GM13976 (cell line): ENCODE results near the gene ZNF750.

Source experiments
- DNase-seq: peaks from one replicate; pipeline ENCODE4 v3.0.0; 2012; ENCODE audit warnings: low spot score
- in situ Hi-C: fragments of 300-500 bp; cut with MboI; formaldehyde crosslinking; loops from one replicate; pipeline ENCODE4 v1.12.0; 2022; ENCODE audit warnings: low sequenced_read_pairs, mixed read lengths, inconsistent platforms; ENCODE audit not compliant: unreplicated experiment
- TF ChIP-seq, protein P1 (sequence below): IDR thresholded peaks from 2 replicates; pipeline ENCODE4 v1.5.1; 2012; ENCODE audit warnings: borderline replicate concordance, mild to moderate bottlenecking; ENCODE audit not compliant: insufficient read depth; ENCODE audit errors: extremely low read depth, missing control alignments, control extremely low read depth

Gene ZNF750

DNA sequence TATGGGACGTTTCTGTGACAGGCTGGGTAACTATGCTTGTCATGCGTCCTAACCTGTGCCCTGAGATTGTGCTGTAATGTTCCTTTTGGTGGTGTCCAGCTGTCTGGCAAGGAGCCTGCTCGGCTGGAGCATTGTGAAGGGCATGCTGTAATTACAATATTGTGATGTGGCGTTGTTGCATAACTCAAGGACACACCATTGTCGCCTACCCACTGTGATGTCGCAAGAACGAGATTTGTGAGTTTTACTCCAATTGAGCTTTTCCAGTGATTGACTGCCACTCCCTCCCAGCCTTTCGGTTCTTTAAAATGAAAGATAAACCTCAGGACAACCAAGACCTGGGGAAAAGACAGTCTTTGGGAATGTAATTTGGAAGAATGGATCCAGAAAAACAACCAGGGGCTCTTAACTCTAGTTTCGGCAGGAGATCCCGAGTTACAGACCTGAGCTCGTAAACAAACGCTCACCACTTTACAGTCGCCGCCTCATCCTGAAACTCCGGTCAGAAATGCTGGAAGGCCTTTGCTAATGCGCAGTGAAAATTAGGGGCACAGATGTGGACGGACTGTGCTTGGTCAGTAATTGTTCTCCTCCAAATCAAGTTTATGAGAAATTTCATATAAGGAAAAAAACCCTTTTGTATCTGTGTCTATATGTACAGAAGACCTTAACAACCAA, 1.3 kb downstream of the ZNF750 start:
- in situ Hi-C loops: no loop called here
- TF ChIP-seq, protein P1, sequence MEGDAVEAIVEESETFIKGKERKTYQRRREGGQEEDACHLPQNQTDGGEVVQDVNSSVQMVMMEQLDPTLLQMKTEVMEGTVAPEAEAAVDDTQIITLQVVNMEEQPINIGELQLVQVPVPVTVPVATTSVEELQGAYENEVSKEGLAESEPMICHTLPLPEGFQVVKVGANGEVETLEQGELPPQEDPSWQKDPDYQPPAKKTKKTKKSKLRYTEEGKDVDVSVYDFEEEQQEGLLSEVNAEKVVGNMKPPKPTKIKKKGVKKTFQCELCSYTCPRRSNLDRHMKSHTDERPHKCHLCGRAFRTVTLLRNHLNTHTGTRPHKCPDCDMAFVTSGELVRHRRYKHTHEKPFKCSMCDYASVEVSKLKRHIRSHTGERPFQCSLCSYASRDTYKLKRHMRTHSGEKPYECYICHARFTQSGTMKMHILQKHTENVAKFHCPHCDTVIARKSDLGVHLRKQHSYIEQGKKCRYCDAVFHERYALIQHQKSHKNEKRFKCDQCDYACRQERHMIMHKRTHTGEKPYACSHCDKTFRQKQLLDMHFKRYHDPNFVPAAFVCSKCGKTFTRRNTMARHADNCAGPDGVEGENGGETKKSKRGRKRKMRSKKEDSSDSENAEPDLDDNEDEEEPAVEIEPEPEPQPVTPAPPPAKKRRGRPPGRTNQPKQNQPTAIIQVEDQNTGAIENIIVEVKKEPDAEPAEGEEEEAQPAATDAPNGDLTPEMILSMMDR: no peak
- DNase-seq: no peak

GRCh38 chr17:82837586-82838320, 2.1 kb downstream of the ZNF750 start:
- DNase-seq: no peak
- in situ Hi-C loops: no loop called here
- TF ChIP-seq, protein P1: no peak

DNA sequence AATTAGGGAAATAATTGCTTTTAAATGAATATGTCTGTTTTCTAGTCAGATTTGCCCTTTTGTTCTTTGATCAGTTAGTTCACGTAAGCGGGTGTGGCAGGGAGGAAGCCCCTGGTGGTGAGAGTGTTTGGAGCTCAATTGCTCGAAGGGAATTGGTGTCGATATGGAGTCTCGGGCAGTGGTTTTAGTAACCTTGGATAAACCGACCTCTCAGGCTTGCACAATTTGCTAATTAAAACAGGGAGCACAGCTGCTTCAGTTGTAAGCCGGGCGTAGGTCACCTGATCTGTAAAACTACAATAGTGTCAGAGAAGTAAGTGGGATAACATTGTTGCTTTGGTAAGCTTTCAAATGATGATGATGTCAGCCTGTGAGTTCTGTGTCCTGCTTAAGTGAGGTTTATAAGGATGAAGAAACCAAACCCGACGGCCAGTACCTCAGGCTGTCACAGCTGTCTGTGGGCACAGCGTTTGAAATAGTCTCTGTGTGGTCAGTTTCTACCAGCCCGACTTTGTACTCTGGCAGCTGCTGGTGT, 2.9 kb downstream of the ZNF750 start:
- TF ChIP-seq, protein P1: no peak
- in situ Hi-C loops: no loop called here
- DNase-seq: no peak

GRCh38 chr17:82835766-82836512, 3.9 kb downstream of the ZNF750 start:
- in situ Hi-C loops: no loop called here
- TF ChIP-seq, protein P1: no peak
- DNase-seq: no peak

DNA sequence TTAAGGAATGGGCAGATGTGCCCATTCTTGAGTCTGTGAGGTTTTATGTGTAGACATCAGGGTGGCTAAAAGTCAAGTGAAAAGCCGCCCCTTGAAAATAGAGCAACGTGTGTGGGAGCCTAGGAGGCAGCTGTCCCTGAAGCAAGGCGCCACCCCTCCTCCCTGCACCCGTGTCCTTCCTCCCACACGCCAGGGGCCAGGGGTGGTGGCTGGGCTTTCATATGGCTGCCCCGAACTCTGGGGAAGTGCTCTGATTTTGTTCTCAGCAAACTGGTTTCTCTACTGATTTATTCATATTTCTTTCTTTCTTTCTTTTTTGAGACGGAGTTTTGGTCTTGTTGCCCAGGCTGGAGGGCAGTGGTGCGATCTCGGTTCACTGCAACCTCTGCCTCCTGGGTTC, 4.7 kb downstream of the ZNF750 start:
- TF ChIP-seq, protein P1: no peak
- DNase-seq: no peak
- in situ Hi-C loops: no loop called here

GRCh38 chr17:82832881-82833475, 6.8 kb downstream of the ZNF750 start:
- DNase-seq: no peak
- in situ Hi-C loops: no loop called here
- TF ChIP-seq, protein P1: no peak
